ENCODE results near the gene ZNF512B. TPM values are rescaled to one million over a fixed set of nuclear protein-coding genes. Genes with fewer than 3 reads are reported as not detected.

ZNF512B gene
- total RNA-seq, 4 donors from 2014 or later = 7.1 to 17.7 (median 12.1) TPM

GRCh38 chr20:63942250-63942951, 27.3 kb downstream of the ZNF512B start:
- H3K4me3 ChIP-seq = no peak overlapping the region
- no peaks in the 10 kb centered on the region for H3K9me3 ChIP-seq
- intact Hi-C loops (cut with DNase I) = no loop called here
- H3K27me3 ChIP-seq = no peaks in the 10 kb centered on the region
- peaks cover 35 to 54% (median 40%) of the 10 kb centered on the region in 4 donors for H3K4me1 ChIP-seq
- peak overlapping the region; percentile 46 to 75 (median 68) for H3K27ac ChIP-seq (replicated peaks in 1 of 4)
- WGBS = 62% methylated on average over 30 of the region's 30 CpGs
- DNase-seq (ENCODE audit: extremely low spot score) = no peak
- H3K36me3 ChIP-seq = peaks cover 38 to 82% (median 81%) of the 10 kb centered on the region in 4 donors
- TF ChIP-seq, protein P1, sequence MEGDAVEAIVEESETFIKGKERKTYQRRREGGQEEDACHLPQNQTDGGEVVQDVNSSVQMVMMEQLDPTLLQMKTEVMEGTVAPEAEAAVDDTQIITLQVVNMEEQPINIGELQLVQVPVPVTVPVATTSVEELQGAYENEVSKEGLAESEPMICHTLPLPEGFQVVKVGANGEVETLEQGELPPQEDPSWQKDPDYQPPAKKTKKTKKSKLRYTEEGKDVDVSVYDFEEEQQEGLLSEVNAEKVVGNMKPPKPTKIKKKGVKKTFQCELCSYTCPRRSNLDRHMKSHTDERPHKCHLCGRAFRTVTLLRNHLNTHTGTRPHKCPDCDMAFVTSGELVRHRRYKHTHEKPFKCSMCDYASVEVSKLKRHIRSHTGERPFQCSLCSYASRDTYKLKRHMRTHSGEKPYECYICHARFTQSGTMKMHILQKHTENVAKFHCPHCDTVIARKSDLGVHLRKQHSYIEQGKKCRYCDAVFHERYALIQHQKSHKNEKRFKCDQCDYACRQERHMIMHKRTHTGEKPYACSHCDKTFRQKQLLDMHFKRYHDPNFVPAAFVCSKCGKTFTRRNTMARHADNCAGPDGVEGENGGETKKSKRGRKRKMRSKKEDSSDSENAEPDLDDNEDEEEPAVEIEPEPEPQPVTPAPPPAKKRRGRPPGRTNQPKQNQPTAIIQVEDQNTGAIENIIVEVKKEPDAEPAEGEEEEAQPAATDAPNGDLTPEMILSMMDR (IDR thresholded peaks at IDR 0.05) = no peak
- TF ChIP-seq POLR2AphosphoS5 (IDR thresholded peaks at IDR 0.05) = no peak
- no peak for TF ChIP-seq EP300 (IDR thresholded peaks at IDR 0.05)
- TF ChIP-seq POLR2A (IDR thresholded peaks at IDR 0.05; ENCODE audit: low read depth) = no peak

- 68% methylated on average over 37 of the region's 39 CpGs for WGBS
- intact Hi-C loops (cut with DNase I) = no loop called here
- Histone ChIP-seq H3K27ac (replicated peaks in 1 of 4) (peak overlapping the region in 3 of 4 donors; percentile 48 to 71 (median 49)), H3K27me3 (no peaks in the 10 kb centered on the region), H3K9me3 (no peaks in the 10 kb centered on the region), H3K4me1 (peaks cover 25 to 45% (median 31%) of the 10 kb centered on the region in 4 donors), H3K36me3 (peaks cover 38 to 84% (median 80%) of the 10 kb centered on the region in 4 donors), H3K4me3 (no peak overlapping the region)
- no peak for TF ChIP-seq EP300 (IDR thresholded peaks at IDR 0.05)
- no peak for TF ChIP-seq POLR2AphosphoS5 (IDR thresholded peaks at IDR 0.05)
- TF ChIP-seq, protein P1 (IDR thresholded peaks at IDR 0.05) = no peak
- no peak for DNase-seq (ENCODE audit: extremely low spot score)
Observed at GRCh38 chr20:63941282-63942081, 28.2 kb downstream of the ZNF512B start.

GRCh38 chr20:63940472-63941266, 29.1 kb downstream of the ZNF512B start:
- Histone ChIP-seq H3K36me3 (peaks cover 33 to 83% (median 80%) of the 10 kb centered on the region in 4 donors), H3K27me3 (no peaks in the 10 kb centered on the region), H3K4me1 (peaks cover 24 to 44% (median 25%) of the 10 kb centered on the region in 4 donors), H3K4me3 (no peak overlapping the region), H3K27ac (replicated peaks in 1 of 4) (peak overlapping the region in 3 of 4 donors; percentile 48 to 71 (median 49)), H3K9me3 (no peaks in the 10 kb centered on the region)
- 88% methylated on average over 27 of the region's 58 CpGs for WGBS
- no peak for DNase-seq (ENCODE audit: extremely low spot score)
- TF ChIP-seq EP300 (IDR thresholded peaks at IDR 0.05) = no peak
- TF ChIP-seq POLR2A (IDR thresholded peaks at IDR 0.05; ENCODE audit: low read depth) = no peak
- no peak for TF ChIP-seq POLR2AphosphoS5 (IDR thresholded peaks at IDR 0.05)
- intact Hi-C loops (cut with DNase I) = no loop called here

- H3K9me3 ChIP-seq = no peaks in the 10 kb centered on the region
- H3K36me3 ChIP-seq = peaks cover 27 to 83% (median 80%) of the 10 kb centered on the region in 4 donors
- TF ChIP-seq POLR2AphosphoS5 (IDR thresholded peaks at IDR 0.05) (no peak), POLR2A (IDR thresholded peaks at IDR 0.05; ENCODE audit: low read depth) (no peak), EP300 (IDR thresholded peaks at IDR 0.05) (no peak)
- TF ChIP-seq, protein P1 (IDR thresholded peaks at IDR 0.05) = no peak
- DNase-seq (ENCODE audit: extremely low spot score) = no peak
- peaks cover 23 to 44% (median 25%) of the 10 kb centered on the region in 4 donors for H3K4me1 ChIP-seq
- no peak overlapping the region for H3K4me3 ChIP-seq
- intact Hi-C loops (cut with DNase I) = no loop called here
- no peak overlapping the region for H3K27ac ChIP-seq (replicated peaks in 1 of 4)
- WGBS = 78% methylated on average over 9 of the region's 23 CpGs
- no peaks in the 10 kb centered on the region for H3K27me3 ChIP-seq
Observed at GRCh38 chr20:63940071-63940471, 29.7 kb downstream of the ZNF512B start.
